ENCODE results near the gene CHID1. TPM values are rescaled to one million over a fixed set of nuclear protein-coding genes. Genes with fewer than 3 reads are reported as not detected.

The CHID1 gene
- total and polyA plus RNA-seq, 9 of the 15 experiments (the other 6 are each of a cell fraction or from before 2014, with no cell fraction given): 15.1 to 108 (median 39.8) TPM

DNA sequence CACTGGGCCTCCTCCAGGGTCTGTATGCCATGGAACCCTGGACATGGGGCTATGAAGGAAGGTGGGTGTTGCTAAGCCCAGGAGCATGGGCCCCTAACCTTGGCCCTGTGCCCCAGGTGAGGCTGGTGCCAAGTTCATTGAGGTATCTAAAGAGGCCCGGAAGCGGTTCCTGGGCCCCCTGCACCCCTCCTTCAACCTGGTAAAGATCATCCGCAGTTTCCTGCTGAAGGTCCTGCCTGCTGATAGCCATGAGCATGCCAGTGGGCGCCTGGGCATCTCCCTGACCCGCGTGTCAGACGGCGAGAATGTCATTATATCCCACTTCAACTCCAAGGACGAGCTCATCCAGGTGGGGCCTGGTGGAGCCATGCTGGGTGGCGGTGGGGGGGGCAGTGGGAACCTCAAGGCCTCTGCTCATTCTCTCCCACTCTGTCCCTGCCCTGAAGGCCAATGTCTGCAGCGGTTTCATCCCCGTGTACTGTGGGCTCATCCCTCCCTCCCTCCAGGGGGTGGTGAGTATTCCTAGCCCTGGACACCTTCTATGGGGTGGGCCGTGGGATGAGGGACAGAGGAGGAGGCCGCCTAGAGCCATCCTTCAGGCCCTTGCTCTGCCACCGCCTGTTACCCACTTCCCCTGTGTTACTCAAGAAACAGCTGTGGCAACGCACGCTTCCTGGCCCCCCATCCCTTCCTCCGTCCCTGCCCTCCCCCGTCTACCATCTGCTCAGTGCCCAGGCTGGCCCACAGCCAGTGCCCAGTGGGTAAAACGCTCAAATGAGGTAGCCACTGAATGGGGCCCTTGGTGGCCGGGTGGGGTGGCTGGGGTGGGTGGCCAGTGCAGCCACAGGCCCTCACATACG lies 88.9 kb downstream of the CHID1 start (continued):
- TF ChIP-seq RBM14 (IDR thresholded peaks at IDR 0.05; ENCODE audit: borderline replicate concordance, insufficient read depth, low read depth, low read length) (no peak), RNF219 (CRISPR knock-in tag; IDR thresholded peaks at IDR 0.05) (no peak), ZNF717 (CRISPR knock-in tag; IDR thresholded peaks at IDR 0.05) (no peak), POLR2G (IDR thresholded peaks at IDR 0.05; ENCODE audit: low read depth, low read length) (peak; percentile 51)
- TF ChIP-seq, protein P1, sequence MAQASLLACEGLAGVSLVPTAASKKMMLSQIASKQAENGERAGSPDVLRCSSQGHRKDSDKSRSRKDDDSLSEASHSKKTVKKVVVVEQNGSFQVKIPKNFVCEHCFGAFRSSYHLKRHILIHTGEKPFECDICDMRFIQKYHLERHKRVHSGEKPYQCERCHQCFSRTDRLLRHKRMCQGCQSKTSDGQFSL (CRISPR knock-in tag; IDR thresholded peaks at IDR 0.05): peak; percentile 51; the same call in 1 of the 2 replicates
- TF ChIP-seq, protein P1 (tag; IDR thresholded peaks at IDR 0.05): no peak
